ENCODE results near the gene RTF1.
"Not testable (repeated sequence)": the region's sequence is repeated elsewhere in the genome, so short reads cannot be mapped to it uniquely, and the experiment has no call there.

RTF1 gene

GRCh38 chr15:41469644-41470043 lies 52.7 kb downstream of the RTF1 start:
- no CpG with 5 or more reads among the region's 6 CpGs for WGBS (ENCODE audit: insufficient coverage, insufficient read length)
- H3K27me3 ChIP-seq (ENCODE audit: control insufficient read depth, insufficient read depth, low read length); H3K27ac ChIP-seq (ENCODE audit: low read length); DNase-seq (ENCODE audit: low read depth, low spot score); H3K9me3 ChIP-seq (ENCODE audit: control insufficient read depth, insufficient read depth, low read length); H3K4me1 ChIP-seq (ENCODE audit: control insufficient read depth, insufficient read depth, low read length); H3K4me3 ChIP-seq (ENCODE audit: low read length): not testable (repeated sequence)
- peaks cover 20% of the 10 kb centered on the region; the same call in 1 of the 2 replicates for H3K36me3 ChIP-seq (ENCODE audit: control insufficient read depth, insufficient read depth, low read length)

GRCh38 chr15:41473418-41473817 lies 56.5 kb downstream of the RTF1 start:
- no peak overlapping the region for H3K4me3 ChIP-seq (ENCODE audit: low read length)
- no peak overlapping the region for H3K27ac ChIP-seq (ENCODE audit: low read length)
- WGBS (ENCODE audit: insufficient coverage, insufficient read length), result no CpG with 5 or more reads among the region's 11 CpGs
- H3K27me3 ChIP-seq (ENCODE audit: control insufficient read depth, insufficient read depth, low read length), result no peaks in the 10 kb centered on the region
- DNase-seq (ENCODE audit: low read depth, low spot score), result no peak
- peaks cover 36% of the 10 kb centered on the region for H3K36me3 ChIP-seq (ENCODE audit: control insufficient read depth, insufficient read depth, low read length)
- no peaks in the 10 kb centered on the region for H3K9me3 ChIP-seq (ENCODE audit: control insufficient read depth, insufficient read depth, low read length)
- H3K4me1 ChIP-seq (ENCODE audit: control insufficient read depth, insufficient read depth, low read length), result no peaks in the 10 kb centered on the region

GRCh38 chr15:41474436-41474835 lies 57.5 kb downstream of the RTF1 start:
- Histone ChIP-seq H3K27me3 (ENCODE audit: control insufficient read depth, insufficient read depth, low read length) (no peaks in the 10 kb centered on the region), H3K9me3 (ENCODE audit: control insufficient read depth, insufficient read depth, low read length) (no peaks in the 10 kb centered on the region), H3K36me3 (ENCODE audit: control insufficient read depth, insufficient read depth, low read length) (peaks cover 46% of the 10 kb centered on the region), H3K4me3 (ENCODE audit: low read length) (no peak overlapping the region), H3K27ac (ENCODE audit: low read length) (no peak overlapping the region), H3K4me1 (ENCODE audit: control insufficient read depth, insufficient read depth, low read length) (no peaks in the 10 kb centered on the region)
- no peak for DNase-seq (ENCODE audit: low read depth, low spot score)
- WGBS (ENCODE audit: insufficient coverage, insufficient read length), result no CpG with 5 or more reads among the region's 8 CpGs

- no CpG with 5 or more reads among the region's 2 CpGs for WGBS (ENCODE audit: insufficient coverage, insufficient read length)
- DNase-seq (ENCODE audit: low read depth, low spot score), result no peak
- Histone ChIP-seq H3K9me3 (ENCODE audit: control insufficient read depth, insufficient read depth, low read length) (no peaks in the 10 kb centered on the region), H3K4me3 (ENCODE audit: low read length) (no peak overlapping the region), H3K27me3 (ENCODE audit: control insufficient read depth, insufficient read depth, low read length) (no peaks in the 10 kb centered on the region), H3K4me1 (ENCODE audit: control insufficient read depth, insufficient read depth, low read length) (no peaks in the 10 kb centered on the region), H3K27ac (ENCODE audit: low read length) (no peak overlapping the region), H3K36me3 (ENCODE audit: control insufficient read depth, insufficient read depth, low read length) (peaks cover 47% of the 10 kb centered on the region)
These were observed 58.0 kb downstream of the RTF1 start for GRCh38 chr15:41474941-41475340.

GRCh38 chr15:41476416-41477048 lies 59.6 kb downstream of the RTF1 start:
- peaks cover 54% of the 10 kb centered on the region for H3K36me3 ChIP-seq (ENCODE audit: control insufficient read depth, insufficient read depth, low read length)
- H3K4me3 ChIP-seq (ENCODE audit: low read length), result no peak overlapping the region
- H3K27me3 ChIP-seq (ENCODE audit: control insufficient read depth, insufficient read depth, low read length), result no peaks in the 10 kb centered on the region
- no peak overlapping the region for H3K27ac ChIP-seq (ENCODE audit: low read length)
- no peak for DNase-seq (ENCODE audit: low read depth, low spot score)
- no peaks in the 10 kb centered on the region for H3K4me1 ChIP-seq (ENCODE audit: control insufficient read depth, insufficient read depth, low read length)
- H3K9me3 ChIP-seq (ENCODE audit: control insufficient read depth, insufficient read depth, low read length), result no peaks in the 10 kb centered on the region
- WGBS (ENCODE audit: insufficient coverage, insufficient read length), result no CpG with 5 or more reads among the region's 5 CpGs

DNA sequence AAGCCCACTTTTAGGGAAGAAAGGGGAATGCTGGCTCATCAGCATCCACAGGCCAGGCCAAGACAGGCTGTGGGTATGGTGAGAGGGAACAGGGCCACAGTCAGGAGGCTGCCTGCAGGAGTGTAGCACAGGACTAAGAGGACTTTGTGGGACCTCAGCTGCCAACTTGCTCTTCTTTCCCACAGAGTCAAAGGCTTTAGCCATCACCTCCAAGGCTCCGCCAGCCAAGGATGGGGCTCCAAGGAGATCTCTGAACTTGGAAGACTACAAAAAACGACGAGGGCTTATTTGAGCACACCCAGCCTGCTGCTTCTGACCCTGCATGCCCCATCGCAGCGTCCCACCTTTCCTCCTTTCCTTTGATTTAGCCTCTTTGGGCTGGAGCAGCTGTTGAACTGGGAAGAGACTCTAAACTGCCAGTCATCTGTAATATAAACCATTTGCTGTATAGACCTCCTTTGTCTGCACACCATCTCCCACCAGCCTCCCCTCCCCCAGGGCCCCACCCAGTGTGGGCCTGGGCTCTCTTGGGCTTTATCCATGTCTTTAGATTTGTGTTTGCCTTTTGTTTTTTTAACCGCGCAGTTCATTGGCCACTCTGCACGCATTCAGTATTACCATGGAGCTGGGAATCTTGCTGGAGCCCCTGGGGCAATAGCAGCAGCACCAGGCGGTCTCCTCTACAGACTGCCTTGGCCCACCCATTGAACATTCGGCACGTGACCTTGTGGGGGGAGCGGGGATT lies 63.7 kb downstream of the RTF1 start:
- Histone ChIP-seq H3K36me3 (ENCODE audit: control insufficient read depth, insufficient read depth, low read length) (peaks cover 40% of the 10 kb centered on the region), H3K27me3 (ENCODE audit: control insufficient read depth, insufficient read depth, low read length) (no peaks in the 10 kb centered on the region)

DNA sequence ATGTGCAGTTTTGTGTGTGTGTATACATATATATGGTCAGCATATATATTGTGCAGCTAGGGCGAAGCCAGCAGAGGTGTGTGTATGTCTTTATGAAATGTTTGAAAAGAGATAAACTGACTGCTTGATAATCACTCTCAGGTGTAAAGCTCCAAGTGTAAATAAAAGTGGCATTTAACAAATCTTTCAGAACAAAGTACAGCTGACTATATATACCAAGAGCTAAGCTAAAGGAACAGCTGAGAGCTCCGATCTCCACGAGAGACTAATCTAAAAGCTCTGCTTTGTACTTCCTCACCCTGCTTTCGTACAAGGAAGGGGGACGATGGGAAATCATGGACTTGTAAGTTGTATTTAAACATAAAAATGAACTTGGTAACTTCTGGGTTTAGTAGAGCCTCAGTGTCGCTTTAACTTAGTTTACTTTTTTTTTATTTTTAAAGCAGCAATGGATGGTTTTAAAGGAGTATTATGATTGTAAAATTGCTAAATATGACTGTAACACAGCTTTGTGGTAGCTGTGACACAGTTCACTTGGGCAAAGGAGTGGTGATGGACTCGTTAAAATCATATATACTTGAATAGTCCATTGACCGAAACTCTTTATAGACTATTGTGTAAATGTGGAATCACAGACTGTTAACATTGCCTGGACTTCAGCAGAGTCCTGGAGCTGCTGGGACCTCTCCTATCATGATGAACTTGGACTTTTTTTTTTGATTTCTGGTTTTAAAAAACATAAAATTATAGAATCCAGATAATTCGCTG lies 65.4 kb downstream of the RTF1 start:
- DNase-seq (ENCODE audit: low read depth, low spot score), result no peak
- Histone ChIP-seq H3K27me3 (ENCODE audit: control insufficient read depth, insufficient read depth, low read length) (no peaks in the 10 kb centered on the region), H3K9me3 (ENCODE audit: control insufficient read depth, insufficient read depth, low read length) (no peaks in the 10 kb centered on the region), H3K36me3 (ENCODE audit: control insufficient read depth, insufficient read depth, low read length) (peaks cover 27% of the 10 kb centered on the region), H3K27ac (ENCODE audit: low read length) (no peak overlapping the region), H3K4me3 (ENCODE audit: low read length) (no peak overlapping the region), H3K4me1 (ENCODE audit: control insufficient read depth, insufficient read depth, low read length) (no peaks in the 10 kb centered on the region)
- WGBS (ENCODE audit: insufficient coverage, insufficient read length), result no CpG with 5 or more reads among the region's 9 CpGs

More for the DNA sequence above, 63.7 kb downstream of the RTF1 start:
- no peak overlapping the region for H3K4me3 ChIP-seq (ENCODE audit: low read length)
- H3K27ac ChIP-seq (ENCODE audit: low read length), result no peak overlapping the region
- no CpG with 5 or more reads among the region's 12 CpGs for WGBS (ENCODE audit: insufficient coverage, insufficient read length)
- no peaks in the 10 kb centered on the region for H3K4me1 ChIP-seq (ENCODE audit: control insufficient read depth, insufficient read depth, low read length)
- H3K9me3 ChIP-seq (ENCODE audit: control insufficient read depth, insufficient read depth, low read length), result no peaks in the 10 kb centered on the region
- no peak for DNase-seq (ENCODE audit: low read depth, low spot score)

DNA sequence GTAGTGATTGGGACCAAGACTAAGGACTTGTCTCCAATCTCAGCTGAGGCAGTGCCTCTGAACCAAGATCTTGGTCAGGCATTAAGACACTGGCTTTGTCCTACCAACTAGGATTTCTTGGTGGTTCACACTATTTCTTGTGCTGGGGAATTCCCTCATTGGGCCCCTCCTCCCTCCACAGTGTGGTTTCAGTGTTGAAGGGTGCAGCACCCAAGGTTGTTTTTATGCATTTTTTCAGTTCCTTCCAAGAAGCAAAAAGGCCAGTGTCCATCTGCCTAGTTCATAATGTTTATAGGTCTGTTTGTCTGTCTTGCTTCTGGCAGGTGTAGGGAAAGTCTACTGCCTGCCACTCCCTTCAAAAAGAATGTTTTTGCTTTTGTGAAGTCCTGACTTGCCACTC lies 66.2 kb downstream of the RTF1 start:
- Histone ChIP-seq H3K4me3 (ENCODE audit: low read length) (no peak overlapping the region), H3K27ac (ENCODE audit: low read length) (no peak overlapping the region), H3K36me3 (ENCODE audit: control insufficient read depth, insufficient read depth, low read length) (peaks cover 26% of the 10 kb centered on the region), H3K9me3 (ENCODE audit: control insufficient read depth, insufficient read depth, low read length) (no peaks in the 10 kb centered on the region), H3K27me3 (ENCODE audit: control insufficient read depth, insufficient read depth, low read length) (no peaks in the 10 kb centered on the region), H3K4me1 (ENCODE audit: control insufficient read depth, insufficient read depth, low read length) (no peaks in the 10 kb centered on the region)
- DNase-seq (ENCODE audit: low read depth, low spot score), result no peak

DNA sequence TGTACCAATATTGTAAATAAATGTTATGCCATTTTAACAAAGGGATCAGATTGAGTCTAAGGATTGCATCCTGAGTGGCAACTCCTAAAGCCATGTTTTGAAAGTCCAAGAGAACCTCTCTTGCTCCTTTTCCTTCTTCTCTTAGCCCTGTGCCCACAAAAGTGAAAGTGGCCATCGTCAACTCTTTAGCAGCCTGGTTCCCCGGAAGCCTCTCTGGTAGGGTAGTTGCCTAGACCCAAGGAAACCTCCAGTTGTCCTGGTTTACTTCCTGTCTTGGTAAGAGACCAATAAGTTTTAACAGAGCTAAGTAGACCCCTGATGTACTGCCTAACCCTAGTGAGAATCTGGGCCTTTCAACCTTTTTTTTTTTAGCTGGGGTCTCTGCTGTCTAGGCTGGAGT lies 66.6 kb downstream of the RTF1 start:
- H3K36me3 ChIP-seq (ENCODE audit: control insufficient read depth, insufficient read depth, low read length), result peaks cover 24% of the 10 kb centered on the region
- H3K4me3 ChIP-seq (ENCODE audit: low read length), result no peak overlapping the region
- no CpG with 5 or more reads among the region's 2 CpGs for WGBS (ENCODE audit: insufficient coverage, insufficient read length)
- H3K9me3 ChIP-seq (ENCODE audit: control insufficient read depth, insufficient read depth, low read length), result no peaks in the 10 kb centered on the region
- no peaks in the 10 kb centered on the region for H3K4me1 ChIP-seq (ENCODE audit: control insufficient read depth, insufficient read depth, low read length)
- no peak overlapping the region for H3K27ac ChIP-seq (ENCODE audit: low read length)
- H3K27me3 ChIP-seq (ENCODE audit: control insufficient read depth, insufficient read depth, low read length), result no peaks in the 10 kb centered on the region
- no peak for DNase-seq (ENCODE audit: low read depth, low spot score)

DNA sequence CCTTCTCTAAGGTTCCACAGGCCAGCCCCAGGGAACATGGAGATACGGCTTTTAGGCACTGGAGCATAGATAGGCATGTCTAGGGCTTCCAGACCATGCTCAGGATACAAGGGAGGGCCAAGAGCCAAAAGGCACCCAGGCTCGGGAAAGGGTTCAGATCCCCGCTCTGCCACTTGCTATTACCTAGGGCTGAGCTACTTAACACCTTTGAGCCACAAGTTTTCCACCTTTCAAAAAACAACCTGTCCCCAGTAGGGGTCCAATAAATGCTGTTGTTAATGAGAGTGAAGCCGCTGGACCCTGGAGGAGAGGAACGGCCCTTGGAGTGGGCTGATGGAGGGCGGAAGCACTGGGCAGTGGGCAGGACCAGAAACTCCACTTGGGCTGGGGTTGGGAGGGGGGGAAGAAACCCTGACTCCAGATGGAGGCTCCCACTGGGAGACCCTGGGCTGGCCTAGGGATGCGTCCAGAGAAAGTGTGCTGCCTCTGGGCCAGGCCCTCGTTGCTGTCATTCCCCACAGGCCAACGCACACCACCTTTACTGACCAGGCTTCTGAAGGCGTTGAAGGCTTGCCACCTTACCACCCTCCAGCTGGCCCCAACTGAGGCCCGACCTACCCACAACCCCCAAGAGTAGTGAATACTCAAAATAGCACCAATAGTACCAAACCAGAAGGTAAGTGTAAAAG lies 68.2 kb downstream of the RTF1 start:
- no peaks in the 10 kb centered on the region for H3K9me3 ChIP-seq (ENCODE audit: control insufficient read depth, insufficient read depth, low read length)
- no peaks in the 10 kb centered on the region for H3K4me1 ChIP-seq (ENCODE audit: control insufficient read depth, insufficient read depth, low read length)
- H3K27me3 ChIP-seq (ENCODE audit: control insufficient read depth, insufficient read depth, low read length), result no peaks in the 10 kb centered on the region
- no peak overlapping the region for H3K4me3 ChIP-seq (ENCODE audit: low read length)
- H3K27ac ChIP-seq (ENCODE audit: low read length), result no peak overlapping the region
- H3K36me3 ChIP-seq (ENCODE audit: control insufficient read depth, insufficient read depth, low read length), result peaks cover 11% of the 10 kb centered on the region
- WGBS (ENCODE audit: insufficient coverage, insufficient read length), result no CpG with 5 or more reads among the region's 11 CpGs
- no peak for DNase-seq (ENCODE audit: low read depth, low spot score)
